Putamen (tissue), 1 donor: ENCODE measurements around the gene GDPD5.
"Not testable (repeated sequence)": the region's sequence is repeated elsewhere in the genome, so short reads cannot be mapped to it uniquely, and the experiment has no call there.

ENCODE experiments used
- DNase-seq: peaks from one replicate; pipeline ENCODE4 v3.0.0-alpha.2; 2016; ENCODE audit warnings: low spot score

GDPD5 gene

DNA sequence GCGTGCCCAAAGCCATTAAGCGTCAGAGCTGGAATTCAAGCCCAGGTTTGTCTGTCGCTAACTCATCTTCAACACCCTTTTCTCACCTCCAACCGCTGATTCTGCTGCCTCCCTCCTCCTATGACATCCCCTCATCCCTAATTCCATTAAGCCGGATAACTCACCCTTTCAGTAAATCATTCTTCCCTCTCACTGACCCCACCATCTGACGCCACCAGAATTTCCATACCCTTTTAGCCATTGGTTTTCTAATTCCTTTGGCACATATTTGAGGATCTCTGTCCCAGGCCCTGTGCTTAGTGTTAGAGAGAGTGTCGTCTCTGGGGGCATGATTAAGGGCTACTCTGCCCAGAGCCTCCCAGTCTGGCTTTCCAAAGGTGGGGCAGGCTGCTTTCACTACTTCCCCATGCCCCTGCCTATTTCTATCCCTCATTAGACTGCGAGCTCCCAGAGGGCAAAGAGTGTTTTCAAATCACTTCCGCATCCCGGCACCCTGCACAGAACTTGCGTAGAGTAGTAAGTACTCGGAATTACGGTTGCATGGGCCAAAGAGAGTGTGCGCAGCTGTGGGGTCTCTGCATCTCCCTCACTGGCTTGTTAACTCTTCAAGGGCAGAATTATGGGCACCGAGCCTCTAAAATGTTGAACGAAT is 96.6 kb downstream of the GDPD5 start:
- DNase-seq, result no peak

DNA sequence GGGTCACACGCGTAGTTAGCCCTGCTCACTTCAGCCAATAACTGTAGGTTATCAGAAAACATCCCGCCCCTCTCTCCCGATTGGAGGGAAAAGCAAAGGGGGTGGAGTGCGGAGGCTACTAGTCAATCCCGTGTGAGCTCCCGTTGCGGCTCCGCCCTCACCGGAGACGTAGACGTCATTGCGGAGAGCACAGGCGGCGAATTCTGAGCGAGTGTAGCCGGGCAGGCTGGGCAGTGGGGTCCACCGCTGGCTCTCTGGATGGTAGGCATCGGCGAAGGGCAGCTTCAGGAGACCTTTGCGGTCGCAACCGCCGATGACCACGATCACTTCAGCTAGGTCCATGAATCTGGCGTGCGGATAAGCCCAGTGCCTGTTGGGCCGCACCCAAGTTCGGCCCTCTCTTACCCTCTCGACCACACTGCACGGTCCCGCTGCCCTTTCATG is 97.4 kb downstream of the GDPD5 start:
- peak; percentile 87 for DNase-seq

DNA sequence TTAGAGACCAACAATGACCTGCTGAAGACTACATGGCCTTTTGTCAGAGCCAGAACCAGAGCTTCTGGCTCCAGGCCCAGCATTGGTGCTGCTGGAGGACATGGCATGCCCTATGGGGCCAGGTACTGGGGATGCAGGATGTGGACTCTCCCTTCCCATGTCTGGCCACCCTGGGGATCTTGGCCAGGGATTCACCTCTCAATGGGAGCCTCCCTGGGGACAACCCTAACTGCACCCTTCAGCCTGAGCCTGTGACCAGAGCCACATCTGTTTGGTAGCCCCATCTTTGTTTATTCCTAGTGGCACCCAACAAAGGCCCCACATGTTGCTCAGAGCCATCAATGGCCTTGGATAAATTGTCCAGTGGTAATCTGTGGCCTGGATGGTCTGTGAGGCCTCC is 98.6 kb downstream of the GDPD5 start:
- DNase-seq, result no peak

DNA sequence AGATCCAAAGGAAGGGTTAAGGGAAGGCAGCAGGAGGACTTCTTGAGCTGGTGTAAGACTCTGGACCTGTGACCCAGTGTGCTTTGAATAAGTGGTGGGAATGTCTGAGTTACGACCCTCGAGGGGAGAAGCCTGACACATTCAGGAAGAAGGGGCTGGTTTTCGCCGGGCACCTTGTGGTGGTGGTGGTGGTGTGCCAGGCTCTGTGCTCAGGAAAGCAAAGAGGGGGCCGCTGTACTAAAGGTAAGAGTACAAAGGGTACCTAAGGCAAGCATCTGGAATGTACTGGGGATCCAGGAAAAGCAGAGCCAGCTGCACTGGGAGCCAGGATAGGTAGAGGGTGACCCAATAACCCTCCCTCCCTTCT is 99.0 kb downstream of the GDPD5 start:
- no peak for DNase-seq

DNA sequence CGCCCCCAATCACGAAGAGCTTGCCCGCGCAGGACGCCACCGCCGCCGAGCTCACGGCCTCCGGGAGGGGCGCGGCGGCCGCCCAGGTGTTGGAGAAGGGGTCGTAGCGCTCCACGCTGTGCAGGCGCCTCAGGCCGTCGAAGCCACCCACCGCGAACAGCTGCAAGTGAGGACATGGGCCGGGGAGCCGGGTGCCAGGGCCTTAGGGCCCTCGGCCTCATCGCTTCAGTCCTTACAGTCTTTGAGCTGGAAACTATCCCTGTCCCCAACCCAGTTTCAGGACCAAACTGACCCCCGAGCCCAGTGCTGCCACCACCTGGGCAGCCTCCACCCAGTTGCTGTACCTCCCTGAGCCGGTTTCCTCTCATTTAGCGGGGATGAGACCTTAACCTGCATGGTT is 100.3 kb downstream of the GDPD5 start:
- no peak for DNase-seq

DNA sequence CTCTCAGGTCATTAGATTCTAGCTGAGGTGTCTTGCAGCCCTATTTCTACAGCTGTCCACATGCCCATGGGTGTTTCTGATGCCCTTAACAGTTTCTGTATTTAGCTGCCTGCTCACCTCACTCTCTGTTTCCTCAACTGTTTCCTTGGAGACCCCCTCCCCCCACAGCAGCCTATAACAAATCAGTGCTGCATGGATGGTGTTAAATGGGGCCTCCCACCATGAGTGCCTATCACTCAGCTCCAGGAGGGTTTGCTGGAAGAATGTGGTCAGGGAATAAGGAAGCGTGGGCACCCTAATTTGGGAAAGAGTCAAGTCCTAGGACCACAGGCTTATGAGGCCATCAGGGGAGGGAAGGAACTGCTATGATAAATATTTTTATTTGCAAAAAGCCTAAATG is 101.3 kb downstream of the GDPD5 start:
- DNase-seq, result no peak

DNA sequence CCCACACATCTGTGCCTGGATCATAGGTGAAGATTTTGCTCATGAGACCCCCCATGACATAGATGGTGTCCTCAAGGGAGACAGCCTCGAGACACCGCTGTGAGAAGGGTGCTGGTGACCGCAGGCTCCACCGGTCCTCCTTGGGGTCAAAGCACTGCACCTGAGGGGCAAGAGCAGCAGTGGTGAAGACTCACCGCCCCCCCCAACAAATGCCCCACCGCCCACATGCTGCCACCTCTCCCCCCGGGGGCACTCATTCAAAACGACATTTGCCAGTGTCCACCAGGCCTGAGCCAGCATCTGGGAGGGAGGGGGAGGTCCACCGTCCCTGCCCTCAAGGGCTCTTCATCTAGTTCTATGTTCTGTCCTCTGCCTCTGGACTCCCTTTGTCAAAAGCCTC is 102.0 kb downstream of the GDPD5 start:
- no peak for DNase-seq

DNA sequence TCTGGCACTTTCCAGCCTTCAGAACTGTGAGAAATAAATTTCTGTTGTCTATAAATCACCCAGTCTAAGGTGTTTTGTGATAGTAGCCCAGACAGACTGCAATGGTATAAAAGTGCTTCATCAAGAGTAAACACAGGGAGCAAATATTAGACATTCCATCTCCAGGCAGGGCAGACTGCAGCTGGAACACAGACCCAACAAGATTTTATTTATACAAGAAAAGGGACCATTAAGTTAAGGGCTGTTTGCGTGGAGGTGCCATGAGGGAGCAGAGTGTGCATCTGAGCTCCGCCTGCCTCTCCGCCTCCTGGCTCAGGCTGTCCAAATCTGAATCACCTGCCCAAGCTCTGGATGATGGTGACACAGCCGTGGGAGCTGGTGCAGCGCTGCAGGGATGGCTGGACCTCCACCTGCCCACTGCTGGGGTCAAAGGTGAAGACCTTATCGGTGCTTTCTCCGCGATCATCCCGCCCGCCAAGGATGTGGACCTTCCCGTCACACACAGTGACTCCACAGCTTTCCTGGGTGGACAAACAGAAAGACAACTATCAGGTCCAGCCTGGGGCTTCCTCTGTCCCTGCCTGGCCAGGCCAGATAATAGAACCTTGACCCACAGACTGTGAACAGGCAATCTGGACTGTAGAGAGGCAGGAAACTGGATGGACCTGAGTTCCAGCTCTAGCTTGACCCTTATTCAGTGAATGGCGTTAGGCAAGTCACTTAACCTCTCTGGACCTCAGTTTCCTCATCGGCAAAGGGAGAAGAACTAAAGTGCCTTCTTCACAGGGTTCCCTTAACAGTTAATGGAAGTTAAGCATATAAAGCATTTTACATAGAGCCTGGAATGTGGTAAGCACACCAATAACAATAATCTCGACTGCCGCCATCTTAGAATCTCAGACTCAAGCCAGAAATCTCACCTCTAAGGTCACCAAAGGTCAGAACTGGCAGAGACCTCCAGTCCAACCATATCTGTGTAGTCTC is 103.2 kb downstream of the GDPD5 start:
- no peak for DNase-seq

DNA sequence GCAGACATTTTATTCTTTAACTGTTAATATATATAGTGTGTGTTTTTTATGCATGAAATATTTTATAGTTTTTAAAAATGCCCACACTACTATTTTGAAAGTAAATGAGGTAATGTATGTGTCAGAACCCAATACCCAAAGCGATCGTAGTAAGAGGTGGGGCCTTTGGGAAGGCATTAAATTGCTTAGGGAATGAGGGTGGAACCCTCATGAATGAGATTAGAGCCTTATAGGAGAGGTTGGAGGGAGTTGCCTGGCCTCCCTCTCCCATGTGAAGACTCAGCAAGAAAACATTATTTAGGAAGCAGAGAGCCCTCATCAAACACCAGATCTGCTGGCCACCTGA is 103.9 kb downstream of the GDPD5 start:
- no peak for DNase-seq

DNA sequence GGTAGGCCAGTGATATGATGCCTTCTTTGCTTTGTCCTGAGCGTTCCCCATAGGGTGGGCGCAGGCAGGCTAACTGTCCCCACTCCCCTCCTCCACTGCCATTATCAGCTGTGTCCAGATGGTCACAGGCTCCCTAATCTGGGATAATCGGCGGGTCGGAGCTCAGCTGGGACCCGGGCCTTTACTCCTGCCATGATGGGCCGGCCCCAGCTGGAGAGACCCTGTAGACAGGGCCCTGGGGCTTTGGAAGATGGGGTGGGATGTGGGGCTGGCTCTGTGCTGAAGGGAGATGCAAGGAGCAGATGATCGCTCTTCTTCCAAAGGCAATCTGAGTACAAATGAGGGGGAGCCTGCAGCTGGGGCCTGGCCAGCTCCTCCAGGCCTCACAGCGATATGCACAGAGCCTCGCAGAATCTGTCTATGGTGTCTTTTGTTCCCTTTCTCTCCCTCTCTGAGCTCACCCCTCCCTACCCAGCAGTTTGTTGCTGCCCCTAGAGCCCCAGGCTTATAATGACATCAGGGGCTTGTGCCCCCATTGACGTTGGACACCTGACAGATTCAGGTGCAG is 104.6 kb downstream of the GDPD5 start:
- DNase-seq, result peak; percentile 66

DNA sequence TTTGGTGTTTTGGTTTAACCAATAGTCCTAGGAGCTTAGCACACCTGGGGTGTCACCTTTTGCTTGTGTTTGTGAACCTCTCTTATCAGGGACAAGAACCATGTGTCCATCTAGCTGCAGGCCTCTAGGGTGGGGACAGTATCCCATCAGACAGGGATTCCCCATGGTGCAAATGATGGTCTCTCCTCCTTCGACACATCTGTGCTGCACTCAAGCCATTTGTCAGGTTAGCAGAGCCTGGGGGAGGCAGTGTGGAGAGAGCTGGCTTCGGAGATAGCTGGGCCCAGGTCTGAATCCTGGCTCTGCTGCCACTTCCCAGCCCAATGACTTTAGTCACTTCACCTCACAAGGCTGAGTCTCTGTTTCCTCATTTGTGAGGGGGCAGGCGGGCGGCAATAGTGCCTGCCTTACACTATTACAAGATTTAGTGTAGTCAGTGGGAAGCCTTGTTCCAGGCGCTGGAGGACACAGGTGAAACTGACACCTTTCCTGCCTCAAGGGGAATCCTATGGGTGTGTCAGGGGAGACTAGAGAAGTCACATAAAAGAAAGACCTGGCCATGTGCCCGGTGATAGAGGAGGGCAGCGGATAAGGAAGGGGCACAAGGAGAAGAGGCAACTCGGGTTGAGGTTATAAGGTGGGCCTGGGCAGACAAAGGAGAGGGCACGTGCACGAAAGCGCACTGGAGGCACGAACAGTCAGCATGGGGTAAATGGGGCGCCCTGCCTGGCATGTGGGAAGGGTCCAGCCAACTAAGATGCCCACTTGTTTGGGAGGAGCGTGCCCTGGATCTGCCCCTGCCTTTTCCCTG is 105.3 kb downstream of the GDPD5 start:
- no peak for DNase-seq

DNA sequence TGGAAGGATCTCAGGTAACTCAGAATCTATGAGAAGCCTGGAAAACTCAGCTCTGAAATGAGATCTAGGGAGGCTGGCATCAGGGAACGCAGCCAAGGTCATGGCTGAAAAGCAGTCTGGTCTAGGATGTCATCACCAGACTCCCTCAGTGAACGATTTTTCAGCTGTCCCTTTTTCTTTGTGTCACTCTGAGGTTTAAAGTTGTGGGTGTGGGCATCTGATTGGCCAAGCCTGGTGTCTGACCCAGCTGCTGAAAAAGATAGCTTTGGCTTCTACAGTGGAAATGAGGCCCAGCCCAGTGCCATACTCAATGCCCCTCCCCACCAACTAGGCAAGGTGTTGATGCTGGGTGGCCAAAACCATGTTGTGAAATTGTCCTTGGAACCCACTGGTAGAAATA is 111.9 kb downstream of the GDPD5 start:
- DNase-seq, result no peak

DNA sequence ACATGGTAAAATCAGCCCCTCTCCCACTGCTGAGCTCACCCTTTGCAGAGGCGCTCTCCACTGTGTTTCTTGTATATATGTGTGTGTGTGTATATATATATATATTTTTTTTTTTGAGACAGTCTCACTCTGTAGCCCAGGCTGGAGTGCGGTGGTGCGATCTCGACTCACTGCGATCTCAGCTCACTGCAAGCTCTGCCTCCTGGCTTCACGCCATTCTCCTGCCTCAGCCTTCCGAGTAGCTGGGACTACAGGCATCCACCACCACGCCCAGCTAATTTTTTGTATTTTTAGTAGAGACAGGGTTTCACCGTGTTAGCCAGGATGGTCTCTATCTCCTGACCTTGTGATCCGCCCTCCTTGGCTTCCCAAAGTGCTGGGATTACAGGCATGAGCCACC is 112.6 kb downstream of the GDPD5 start:
- not testable (repeated sequence) for DNase-seq

DNA sequence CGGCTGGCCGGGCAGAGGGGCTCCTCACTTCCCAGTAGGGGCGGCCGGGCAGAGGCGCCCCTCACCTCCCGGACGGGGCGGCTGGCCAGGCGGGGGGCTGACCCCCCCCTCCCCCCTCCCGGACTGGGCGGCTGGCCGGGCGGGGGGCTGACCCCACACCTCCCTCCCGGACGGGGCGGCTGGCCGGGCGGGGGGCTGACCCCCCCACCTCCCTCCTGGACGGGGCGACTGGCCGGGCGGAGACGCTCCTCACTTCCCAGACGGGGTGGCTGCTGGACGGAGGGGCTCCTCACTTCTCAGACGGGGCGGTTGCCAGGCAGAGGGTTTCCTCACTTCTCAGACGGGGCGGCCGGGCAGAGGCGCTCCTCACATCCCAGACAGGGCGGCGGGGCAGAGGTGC is 115.8 kb downstream of the GDPD5 start:
- not testable (repeated sequence) for DNase-seq

DNA sequence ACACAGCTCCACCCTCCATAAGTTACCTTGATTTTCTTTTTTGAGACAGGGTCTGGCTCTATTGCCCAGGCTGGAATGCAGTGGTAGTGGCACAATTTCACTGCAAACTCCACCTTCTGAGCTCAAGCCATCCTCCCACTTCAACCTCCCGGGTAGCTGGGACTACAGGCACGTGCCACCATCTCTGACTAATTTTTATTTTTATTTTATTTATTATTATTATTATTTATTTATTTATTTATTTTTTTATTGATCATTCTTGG is 116.9 kb downstream of the GDPD5 start:
- no peak for DNase-seq

DNA sequence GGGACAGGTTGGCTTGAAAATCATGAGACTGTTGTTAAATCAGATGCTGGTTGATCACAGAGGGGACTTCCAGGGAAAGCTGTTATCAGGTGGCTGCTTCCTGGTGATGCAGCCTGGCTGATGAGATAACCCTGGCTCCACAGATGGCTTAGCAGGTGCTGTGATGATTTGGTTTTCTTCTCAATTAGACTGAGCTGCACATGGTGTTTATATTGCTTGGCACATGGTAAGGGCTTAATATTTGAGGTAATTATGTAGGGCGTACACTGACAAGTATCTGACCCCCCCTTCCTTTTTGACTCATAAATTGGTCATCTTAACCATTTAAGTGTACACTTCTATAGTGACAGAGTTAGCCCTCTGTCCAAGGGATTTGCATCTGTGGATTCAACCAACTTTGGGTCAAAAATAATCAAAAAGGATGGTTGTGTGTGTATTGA is 119.4 kb downstream of the GDPD5 start:
- DNase-seq, result no peak

DNA sequence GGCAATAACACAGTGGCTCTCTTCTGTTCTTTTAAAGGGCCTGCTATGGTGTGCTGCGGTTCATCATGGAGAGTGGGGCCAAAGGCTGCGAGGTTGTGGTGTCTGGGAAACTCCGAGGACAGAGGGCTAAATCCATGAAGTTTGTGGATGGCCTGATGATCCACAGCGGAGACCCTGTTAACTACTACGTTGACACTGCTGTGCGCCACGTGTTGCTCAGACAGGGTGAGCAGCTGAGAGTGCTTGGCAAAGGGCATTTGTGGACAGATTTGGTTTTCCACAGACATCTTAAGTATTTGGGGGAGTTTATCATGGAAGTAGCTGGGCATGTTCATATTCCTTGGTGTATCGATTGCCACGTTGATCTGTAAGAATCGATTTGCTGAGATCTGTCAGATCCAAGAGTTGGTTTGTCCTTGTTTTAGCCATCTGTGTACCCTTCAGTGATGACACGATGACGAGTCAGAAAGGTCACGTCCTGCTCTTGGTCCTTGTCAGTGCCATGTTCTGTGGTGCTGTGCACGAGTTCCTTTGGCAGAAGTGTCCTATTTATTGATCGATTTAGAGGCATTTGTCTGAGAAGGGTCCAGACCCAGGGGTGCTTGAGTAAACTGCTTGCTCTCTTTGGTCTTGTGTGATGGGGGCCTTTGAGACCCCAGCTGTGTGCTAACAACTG is 121.6 kb downstream of the GDPD5 start:
- no peak for DNase-seq

DNA sequence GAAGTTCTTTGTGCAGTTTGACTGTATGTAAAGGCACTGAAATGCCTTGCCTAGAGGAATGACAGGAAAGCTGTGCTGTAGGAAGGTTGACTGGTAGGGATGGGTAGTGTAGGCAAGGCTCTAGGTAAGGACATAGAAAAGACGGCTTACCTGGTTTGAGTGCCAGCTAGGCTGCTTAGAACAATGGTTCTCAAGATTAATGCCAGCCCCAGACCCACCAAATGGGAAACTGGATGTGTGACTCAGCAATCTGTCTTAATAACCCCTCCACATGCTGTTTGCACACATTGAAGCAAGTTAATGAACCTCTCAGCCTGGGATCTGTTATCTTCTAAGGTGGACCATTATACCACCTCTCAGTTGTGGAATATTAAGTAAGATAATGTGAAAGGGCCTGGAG is 122.7 kb downstream of the GDPD5 start:
- DNase-seq, result no peak

DNA sequence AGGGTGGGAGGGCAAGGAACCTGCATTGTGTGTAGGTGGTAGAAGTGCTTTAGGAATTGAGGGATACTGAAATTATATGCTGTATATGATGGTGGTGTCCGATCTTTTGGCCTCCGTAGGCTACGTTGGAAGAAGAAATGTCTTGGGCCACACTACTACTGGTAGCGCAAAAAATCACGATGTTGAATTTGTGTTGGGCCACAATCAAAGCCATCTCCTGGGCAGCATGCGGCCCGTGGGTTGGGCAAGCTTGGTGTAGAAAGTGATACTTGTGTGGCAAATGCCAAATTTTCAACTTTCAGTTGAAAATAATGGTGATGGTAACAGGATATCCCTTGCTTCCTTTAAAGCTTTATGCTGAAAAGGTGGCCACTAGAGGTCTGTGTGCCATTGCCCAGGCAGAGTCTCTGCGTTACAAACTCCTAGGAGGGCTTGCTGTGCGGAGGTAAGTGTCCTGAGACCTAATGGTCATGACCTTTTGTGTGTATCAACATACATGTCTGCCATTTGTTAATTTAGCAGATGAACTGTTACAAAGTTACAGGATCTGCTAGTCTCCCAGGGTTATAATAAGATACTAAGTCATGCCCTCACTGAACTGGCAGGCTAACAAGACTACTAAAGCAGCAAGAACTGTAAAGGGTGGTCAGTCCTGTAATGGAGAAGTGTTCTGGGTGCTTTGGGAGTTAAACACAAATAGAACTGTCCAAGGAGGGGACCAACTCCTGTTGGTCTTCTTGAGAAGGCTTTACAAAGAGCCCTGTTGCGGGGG is 123.6 kb downstream of the GDPD5 start:
- DNase-seq, result no peak

DNA sequence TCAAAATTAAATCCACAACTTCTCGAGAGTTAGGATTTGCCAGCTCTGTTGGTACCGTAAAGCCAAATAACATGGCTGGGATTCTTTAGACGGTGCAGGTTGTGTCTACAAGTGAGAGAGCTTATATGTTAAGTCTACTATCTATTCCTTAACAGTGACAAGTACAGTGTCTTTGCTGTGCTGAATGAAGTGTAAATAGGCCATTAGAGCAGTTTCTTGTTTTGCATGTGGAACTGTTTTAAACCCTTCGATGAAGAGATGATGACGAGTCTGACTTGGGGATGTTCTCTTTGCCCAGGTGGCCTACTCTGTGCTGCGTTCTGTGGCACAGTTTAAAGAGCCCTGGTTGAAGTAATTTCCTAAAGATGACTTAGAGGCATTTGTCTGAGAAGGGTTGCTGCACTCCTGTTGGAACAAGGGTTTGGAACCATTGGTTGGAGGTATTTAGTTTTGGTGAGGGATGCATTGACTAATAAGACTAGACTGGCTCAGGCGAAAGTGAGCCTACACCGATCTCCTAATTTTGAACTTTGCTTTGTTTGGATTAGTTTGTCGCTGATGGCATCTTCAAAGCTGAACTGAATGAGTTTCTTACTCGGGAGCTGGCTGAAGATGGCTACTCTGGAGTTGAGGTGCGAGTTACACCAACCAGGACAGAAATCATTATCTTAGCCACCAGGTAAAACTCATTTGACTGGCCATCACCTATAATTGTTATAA is 125.4 kb downstream of the GDPD5 start:
- no peak for DNase-seq
